Inflammatory macrophage treated with lipopolysaccharide for 1 hour (primary cell): Measurements from ENCODE around the gene CDC37.

Experiments
- DNase-seq, 2 donors: peaks; one replicate each; pipeline ENCODE4 v3.0.0-alpha.2; 2020 to 2022

Gene CDC37

DNA sequence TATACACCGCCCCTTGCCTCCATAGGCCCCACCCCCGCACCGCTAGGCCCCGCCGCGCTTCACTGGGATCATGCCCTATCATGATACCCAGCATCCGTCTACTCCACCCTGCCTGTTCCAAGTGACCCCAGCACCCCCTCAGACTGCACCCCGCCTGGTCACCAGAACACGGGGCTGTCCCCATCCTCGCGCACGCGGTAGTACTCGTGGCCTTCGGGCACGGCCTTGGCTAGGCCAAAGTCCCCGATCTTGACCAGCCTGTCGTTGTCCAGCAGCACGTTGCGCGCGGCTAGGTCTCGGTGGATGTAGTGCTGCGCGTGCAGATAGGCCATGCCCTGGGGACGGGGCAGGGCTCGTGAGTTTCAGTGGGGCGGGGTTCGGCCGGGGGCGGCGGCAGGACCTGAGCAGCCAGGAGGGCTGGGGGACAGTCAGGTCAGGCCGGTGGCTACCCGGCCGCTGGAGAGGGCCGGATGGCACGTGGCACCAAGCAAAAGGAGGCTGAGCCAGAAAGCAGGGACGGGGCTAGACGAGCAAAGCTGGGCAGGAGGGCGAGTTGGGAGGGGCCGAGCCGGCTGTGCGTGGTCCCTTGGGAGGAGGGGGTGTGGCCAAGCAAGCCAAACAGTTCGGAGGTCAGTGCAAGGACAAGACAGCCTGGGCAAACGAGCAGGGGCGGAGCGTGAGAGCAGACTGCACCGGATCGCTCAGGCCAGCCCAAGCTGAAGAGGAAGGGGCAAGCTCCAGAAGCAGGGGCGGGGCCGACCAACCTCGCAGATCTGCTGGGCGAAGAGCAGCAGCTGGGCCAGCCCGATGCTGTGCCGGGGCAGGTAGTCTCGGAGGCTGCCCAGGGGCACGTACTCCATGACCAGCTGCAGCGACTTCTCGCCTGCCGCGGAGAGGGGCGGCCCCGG is 50.3 kb downstream of the CDC37 start:
- no peak for DNase-seq

DNA sequence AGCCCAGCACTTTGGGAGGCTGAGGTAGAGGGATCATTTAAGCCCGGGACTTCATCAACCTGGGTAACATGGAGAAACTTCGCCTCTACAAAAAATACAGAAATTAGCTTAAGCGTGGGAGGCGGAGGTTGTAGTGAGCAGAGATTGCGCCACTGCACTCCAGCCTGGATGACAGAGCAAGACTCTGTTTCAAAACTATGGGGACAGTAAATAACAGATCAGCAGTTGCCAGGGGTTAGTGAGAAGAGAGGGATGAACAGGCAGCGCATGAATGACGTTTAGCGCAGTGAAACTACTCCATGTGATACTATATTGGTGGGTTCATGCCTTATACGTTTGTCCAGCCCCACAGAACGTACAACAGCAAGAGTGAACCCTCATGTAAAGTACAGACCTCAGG is 56.8 kb downstream of the CDC37 start:
- peak; percentile 89 to 92 for DNase-seq

DNA sequence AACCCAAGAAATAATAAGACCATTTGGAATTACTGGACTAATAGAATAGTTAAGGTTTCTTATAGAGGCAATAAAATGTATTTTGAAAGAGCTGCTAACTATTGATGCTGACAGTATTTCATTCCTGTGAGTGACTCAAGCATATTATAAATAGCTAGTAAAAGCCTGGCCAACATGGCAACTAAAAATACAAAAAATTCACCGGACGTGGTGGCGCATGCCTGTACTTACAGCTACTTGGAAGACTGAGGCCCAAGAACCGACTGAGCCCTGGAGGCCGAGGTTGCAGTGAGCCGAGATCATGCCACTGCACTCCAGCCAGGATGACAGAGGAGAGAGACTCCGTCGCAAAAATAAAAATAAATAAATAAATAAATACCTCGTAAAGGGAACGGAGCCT is 58.6 kb downstream of the CDC37 start:
- DNase-seq: no peak

DNA sequence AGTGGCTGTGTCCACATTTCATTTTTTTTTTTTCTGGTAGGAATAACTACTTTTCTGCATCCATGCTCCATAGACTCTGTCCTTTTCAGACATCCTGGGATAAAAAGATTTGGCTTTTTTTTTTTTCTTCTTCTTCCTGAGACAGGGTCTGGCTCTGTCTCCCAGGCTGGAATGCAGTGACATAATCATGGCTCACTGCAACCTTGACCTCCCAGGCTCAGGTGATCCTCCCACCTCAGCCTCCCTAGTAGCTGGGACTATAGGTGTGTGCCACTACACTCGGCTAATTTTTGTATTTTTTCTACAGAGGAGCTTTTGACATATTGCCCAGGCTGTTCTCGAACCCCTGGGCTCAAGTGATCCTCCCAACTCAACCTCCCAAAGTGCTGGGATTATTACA is 59.8 kb downstream of the CDC37 start:
- DNase-seq: no peak
